ENCODE data around the gene BCL2L1. TPM values are rescaled to one million over a fixed set of nuclear protein-coding genes. Genes with fewer than 3 reads are reported as not detected.

The BCL2L1 gene
- polyA plus RNA-seq, 1 of the 3 experiments (the other 2 are of a cell fraction) = 99.9 TPM

- Histone ChIP-seq H3K27me3 (ENCODE audit: insufficient read depth) (no peaks in the 10 kb centered on the region), H3K9me2 (no peaks in the 10 kb centered on the region), H3K4me3 (ENCODE audit: low read depth in 2 of 2, low read length in 1 of 2) (no peak overlapping the region), H2AFZ (ENCODE audit: low read depth) (no peak overlapping the region), H3K27ac (ENCODE audit: low read depth in 2 of 2, low read length in 1 of 2) (peak overlapping the region; percentile 45 to 71), H3K36me3 (replicated peaks in 1 of 2; ENCODE audit: control insufficient read depth in 1 of 2, insufficient read depth in 2 of 2, low read length in 1 of 2) (peaks cover 7 to 35% of the 10 kb centered on the region in 2 experiments), H3K9ac (no peak overlapping the region), H3K4me2 (0 out of 2 replicates have a peak overlapping the region, but pooled peaks have one; percentile 29), H3F3A (replicated peaks; ENCODE audit: insufficient read depth) (peaks cover 20% of the 10 kb centered on the region), H3K79me2 (ENCODE audit: insufficient read depth) (peaks cover 100% of the 10 kb centered on the region), H3K9me3 (no peaks in the 10 kb centered on the region), H4K20me1 (ENCODE audit: insufficient read depth) (no peaks in the 10 kb centered on the region), H3K4me1 (ENCODE audit: control insufficient read depth in 1 of 2, insufficient read depth in 2 of 2, low read depth in 1 of 2, low read length in 1 of 2) (peaks cover 41 to 62% of the 10 kb centered on the region in 2 experiments; a peak in 3 of 4 replicates)
- DNase-seq = no peak
- ChIA-PET POLR2A (interaction anchor here (0.9 kb wide), 1 partner anchor 46 kb away, joined by 4 read pairs; no protein-coding TSS in a partner anchor), CTCF (interaction anchor here (1.2 to 4.5 kb wide), 3 partner anchors 16 to 46 kb away, joined by 4 to 19 read pairs (median 13); no protein-coding TSS in a partner anchor)
- TF ChIP-seq TEAD4 (IDR thresholded peaks at IDR 0.05; ENCODE audit: borderline replicate concordance, insufficient read depth) (no peak), PBX3 (IDR thresholded peaks at IDR 0.05) (no peak), TCF12 (IDR thresholded peaks at IDR 0.05) (no peak), ZBTB33 (IDR thresholded peaks at IDR 0.05; ENCODE audit: borderline replicate concordance, low read depth) (no peak)
- TF ChIP-seq, protein P1, sequence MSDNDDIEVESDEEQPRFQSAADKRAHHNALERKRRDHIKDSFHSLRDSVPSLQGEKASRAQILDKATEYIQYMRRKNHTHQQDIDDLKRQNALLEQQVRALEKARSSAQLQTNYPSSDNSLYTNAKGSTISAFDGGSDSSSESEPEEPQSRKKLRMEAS (IDR thresholded peaks at IDR 0.05; ENCODE audit: low read depth) = no peak
- WGBS (ENCODE audit: low lambda C conversion rate) = 88% methylated on average over 2 of the region's 2 CpGs
Observed at GRCh38 chr20:31677553-31678260, 45.0 kb downstream of the BCL2L1 start.

- 93% methylated on average over 6 of the region's 7 CpGs for WGBS (ENCODE audit: low lambda C conversion rate)
- peaks cover 41 to 62% of the 10 kb centered on the region in 2 experiments; a peak in 3 of 4 replicates for H3K4me1 ChIP-seq (ENCODE audit: control insufficient read depth in 1 of 2, insufficient read depth in 2 of 2, low read depth in 1 of 2, low read length in 1 of 2)
- peak overlapping the region in 1 of 2 experiments; percentile 25; a peak in 1 of 4 replicates for H3K27ac ChIP-seq (ENCODE audit: low read depth in 2 of 2, low read length in 1 of 2)
Observed at GRCh38 chr20:31676609-31676989, 46.1 kb downstream of the BCL2L1 start.

More at GRCh38 chr20:31676609-31676989, 46.1 kb downstream of the BCL2L1 start:
- H3K4me2 ChIP-seq = no peak overlapping the region
- TF ChIP-seq FOSL2 (IDR thresholded peaks at IDR 0.05; ENCODE audit: borderline replicate concordance, low read depth) = no peak
- no peak for TF ChIP-seq SMC3 (IDR thresholded peaks at IDR 0.05; ENCODE audit: low read depth, low read length)
- no peak for TF ChIP-seq REST (IDR thresholded peaks at IDR 0.05; ENCODE audit: low read depth, low read length)
- no peak for TF ChIP-seq CHD2 (IDR thresholded peaks at IDR 0.05; ENCODE audit: low read length, partially characterized antibody)
- TF ChIP-seq, protein P2, sequence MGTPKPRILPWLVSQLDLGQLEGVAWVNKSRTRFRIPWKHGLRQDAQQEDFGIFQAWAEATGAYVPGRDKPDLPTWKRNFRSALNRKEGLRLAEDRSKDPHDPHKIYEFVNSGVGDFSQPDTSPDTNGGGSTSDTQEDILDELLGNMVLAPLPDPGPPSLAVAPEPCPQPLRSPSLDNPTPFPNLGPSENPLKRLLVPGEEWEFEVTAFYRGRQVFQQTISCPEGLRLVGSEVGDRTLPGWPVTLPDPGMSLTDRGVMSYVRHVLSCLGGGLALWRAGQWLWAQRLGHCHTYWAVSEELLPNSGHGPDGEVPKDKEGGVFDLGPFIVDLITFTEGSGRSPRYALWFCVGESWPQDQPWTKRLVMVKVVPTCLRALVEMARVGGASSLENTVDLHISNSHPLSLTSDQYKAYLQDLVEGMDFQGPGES (IDR thresholded peaks at IDR 0.05; ENCODE audit: low read depth, low read length) = no peak
- TF ChIP-seq RFX5 (IDR thresholded peaks at IDR 0.05; ENCODE audit: low read length) = no peak
- TF ChIP-seq, protein P1 (IDR thresholded peaks at IDR 0.05; ENCODE audit: low read depth) = no peak
- no peak for TF ChIP-seq MEF2A (IDR thresholded peaks at IDR 0.05; ENCODE audit: borderline replicate concordance, low read depth)
- no peak for TF ChIP-seq EP300 (IDR thresholded peaks at IDR 0.05; ENCODE audit: borderline replicate concordance in 1 of 2, low read depth in 1 of 2, low read length in 1 of 2)
- TF ChIP-seq FOXJ3 (CRISPR knock-in tag; IDR thresholded peaks at IDR 0.05) = no peak
- no peak for TF ChIP-seq RAD21 (IDR thresholded peaks at IDR 0.05; ENCODE audit: low read length)
- H2AFZ ChIP-seq (ENCODE audit: low read depth) = no peak overlapping the region
- peaks cover 98% of the 10 kb centered on the region for H3K79me2 ChIP-seq (ENCODE audit: insufficient read depth)
- H3F3A ChIP-seq (replicated peaks; ENCODE audit: insufficient read depth) = peaks cover 14% of the 10 kb centered on the region
- no peaks in the 10 kb centered on the region for H3K27me3 ChIP-seq (ENCODE audit: insufficient read depth)
- no peaks in the 10 kb centered on the region for H4K20me1 ChIP-seq (ENCODE audit: insufficient read depth)
- H3K4me3 ChIP-seq (ENCODE audit: low read depth in 2 of 2, low read length in 1 of 2) = no peak overlapping the region
- H3K9me3 ChIP-seq = no peaks in the 10 kb centered on the region
- DNase-seq = no peak
- POLR2A ChIA-PET = interaction anchor here (1.1 kb wide), 1 partner anchor 72 kb away, joined by 3 read pairs; the partner anchor contains the start of gene ID1
- H3K9ac ChIP-seq = no peak overlapping the region
- CTCF ChIA-PET = interaction anchor here (4.5 kb wide), 1 partner anchor 47 kb away, joined by 19 read pairs; no protein-coding TSS in a partner anchor
- peaks cover 7 to 39% of the 10 kb centered on the region in 2 experiments for H3K36me3 ChIP-seq (replicated peaks in 1 of 2; ENCODE audit: control insufficient read depth in 1 of 2, insufficient read depth in 2 of 2, low read length in 1 of 2)
- no peaks in the 10 kb centered on the region for H3K9me2 ChIP-seq

Measured in SK-N-SH (cell line).